Thyroid gland (tissue), 4 donors: ENCODE data around the gene MS4A10.
A peak's percentile ranks its signal among the peaks of the same experiment; 100 is the strongest.

Experiments
- POLR2A ChIP-seq, 2 donors: fragments of 450-650 bp; IDR thresholded peaks; one replicate each; pipeline ENCODE4 v1.6.1; 2017; ENCODE audit warnings: antibody characterized with exemption in 2 of 2, mild to moderate bottlenecking in 2 of 2, moderate library complexity in 1 of 2
- TF ChIP-seq, protein P1 (sequence below), 6 experiments: fragments of 200-600 bp in 3 of 6; fragments of 450-650 bp in 3 of 6; sonication (generic) in 3 of 6; IDR thresholded peaks; one replicate each; pipeline ENCODE4 v1.5.1; 2016 to 2019; ENCODE audit warnings: antibody characterized with exemption in 6 of 6, mild to moderate bottlenecking in 2 of 6, inconsistent platforms in 1 of 6, moderate library complexity in 1 of 6

DNA sequence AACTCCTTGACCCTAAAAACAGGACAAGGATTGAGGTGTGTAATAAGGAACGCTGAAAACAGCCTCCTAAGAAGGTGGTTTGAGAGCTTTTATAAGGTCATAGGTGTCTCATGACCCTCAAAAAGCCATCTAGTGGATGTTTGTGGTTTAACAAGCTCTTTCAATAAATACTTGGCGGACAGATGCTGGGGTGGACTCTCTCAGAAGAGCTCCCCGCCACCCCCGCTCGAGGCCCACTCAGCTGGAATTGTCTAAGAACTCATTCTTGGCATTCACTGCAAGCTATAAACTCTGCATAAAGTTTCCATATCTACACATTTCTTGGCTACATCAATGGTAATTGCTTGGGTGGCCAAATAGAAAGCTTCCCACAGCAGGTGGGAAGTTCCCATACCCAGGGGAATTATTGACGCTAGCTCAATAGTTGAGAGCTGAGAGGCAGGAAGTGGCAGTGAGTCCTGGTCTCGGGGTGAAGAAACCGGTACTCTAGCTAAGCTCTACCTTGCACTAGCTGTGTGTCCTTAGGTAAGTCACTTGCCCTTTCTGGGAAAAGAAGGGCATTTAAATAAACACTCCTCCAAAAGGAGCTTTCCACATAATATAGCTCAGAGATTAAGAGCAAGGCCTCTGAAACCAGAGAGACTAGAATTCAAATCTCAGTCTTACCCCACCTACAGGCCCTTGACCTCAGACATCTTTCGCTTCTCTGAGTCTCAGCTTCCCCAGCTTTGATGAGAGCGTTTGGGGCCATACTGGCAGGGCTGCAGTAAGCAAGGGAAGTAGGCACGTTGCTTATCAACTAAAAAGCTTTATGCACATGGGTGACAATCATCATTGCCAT lies 22.1 kb upstream of the MS4A10 start:
- TF ChIP-seq, protein P1, sequence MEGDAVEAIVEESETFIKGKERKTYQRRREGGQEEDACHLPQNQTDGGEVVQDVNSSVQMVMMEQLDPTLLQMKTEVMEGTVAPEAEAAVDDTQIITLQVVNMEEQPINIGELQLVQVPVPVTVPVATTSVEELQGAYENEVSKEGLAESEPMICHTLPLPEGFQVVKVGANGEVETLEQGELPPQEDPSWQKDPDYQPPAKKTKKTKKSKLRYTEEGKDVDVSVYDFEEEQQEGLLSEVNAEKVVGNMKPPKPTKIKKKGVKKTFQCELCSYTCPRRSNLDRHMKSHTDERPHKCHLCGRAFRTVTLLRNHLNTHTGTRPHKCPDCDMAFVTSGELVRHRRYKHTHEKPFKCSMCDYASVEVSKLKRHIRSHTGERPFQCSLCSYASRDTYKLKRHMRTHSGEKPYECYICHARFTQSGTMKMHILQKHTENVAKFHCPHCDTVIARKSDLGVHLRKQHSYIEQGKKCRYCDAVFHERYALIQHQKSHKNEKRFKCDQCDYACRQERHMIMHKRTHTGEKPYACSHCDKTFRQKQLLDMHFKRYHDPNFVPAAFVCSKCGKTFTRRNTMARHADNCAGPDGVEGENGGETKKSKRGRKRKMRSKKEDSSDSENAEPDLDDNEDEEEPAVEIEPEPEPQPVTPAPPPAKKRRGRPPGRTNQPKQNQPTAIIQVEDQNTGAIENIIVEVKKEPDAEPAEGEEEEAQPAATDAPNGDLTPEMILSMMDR (IDR thresholded peaks at IDR 0.05), result peak in 1 of 6 experiments; percentile 31
- no peak for TF ChIP-seq POLR2A (IDR thresholded peaks at IDR 0.05)
